T follicular helper cell (primary cell): ENCODE results near the gene SMAD4.
"Not testable (repeated sequence)": the region's sequence is repeated elsewhere in the genome, so short reads cannot be mapped to it uniquely, and the experiment has no call there.

Experiments
- DNase-seq: peaks from one replicate; pipeline ENCODE4 v3.0.0-alpha.2; 2020; ENCODE audit warnings: low read depth

The SMAD4 gene

DNA sequence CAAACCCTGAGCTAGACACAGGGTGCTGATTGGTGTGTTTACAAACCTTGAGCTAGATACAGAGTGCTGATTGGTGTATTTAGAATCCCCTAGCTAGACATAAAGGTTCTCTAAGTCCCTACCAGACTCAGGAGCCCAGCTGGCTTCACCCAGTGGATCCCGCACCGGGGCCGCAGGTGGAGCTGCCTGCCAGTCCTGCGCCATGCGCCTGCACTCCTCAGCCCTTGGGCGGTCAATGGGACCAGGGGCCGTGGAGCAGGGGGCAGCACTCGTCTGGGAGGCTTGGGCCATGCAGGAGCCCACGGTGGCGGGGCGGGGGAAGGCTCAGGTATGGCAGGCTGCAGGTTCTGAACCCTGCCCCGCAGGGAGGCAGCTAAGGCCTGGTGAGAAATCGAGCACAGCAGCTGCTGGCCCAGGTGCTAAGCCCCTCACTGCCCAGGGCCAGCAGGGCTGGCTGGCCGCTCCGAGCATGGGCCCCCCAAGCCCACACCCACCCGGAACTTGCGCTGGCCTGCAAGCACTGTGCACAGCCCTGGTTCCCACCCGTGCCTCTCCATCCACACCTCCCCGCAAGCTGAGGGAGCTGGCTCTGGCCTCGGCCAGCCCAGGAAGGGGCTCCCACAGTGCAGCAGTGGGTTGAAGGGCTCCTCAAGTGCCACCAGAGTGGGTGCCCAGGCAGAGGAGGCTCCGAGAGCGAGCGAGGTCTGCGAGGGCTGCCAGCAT is 81.8 kb downstream of the SMAD4 start:
- not testable (repeated sequence) for DNase-seq

DNA sequence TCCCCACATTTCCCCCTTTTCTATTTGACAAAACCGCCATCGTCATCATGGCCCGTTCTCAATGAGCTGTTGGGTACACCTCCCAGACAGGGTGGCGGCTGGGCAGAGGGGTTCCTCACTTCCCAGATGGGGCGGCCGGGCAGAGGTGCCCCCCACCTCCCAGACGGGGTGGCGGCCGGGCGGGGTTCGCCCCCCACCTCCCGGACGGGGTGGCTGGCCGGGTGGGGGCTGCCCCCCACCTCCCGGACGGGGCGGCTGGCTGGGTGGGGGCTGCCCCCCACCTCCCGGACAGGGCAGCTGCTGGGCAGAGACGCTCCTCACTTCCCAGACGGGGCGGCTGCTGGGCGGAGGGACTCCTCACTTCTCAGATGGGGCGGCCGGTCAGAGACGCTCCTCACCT is 87.0 kb downstream of the SMAD4 start:
- not testable (repeated sequence) for DNase-seq

DNA sequence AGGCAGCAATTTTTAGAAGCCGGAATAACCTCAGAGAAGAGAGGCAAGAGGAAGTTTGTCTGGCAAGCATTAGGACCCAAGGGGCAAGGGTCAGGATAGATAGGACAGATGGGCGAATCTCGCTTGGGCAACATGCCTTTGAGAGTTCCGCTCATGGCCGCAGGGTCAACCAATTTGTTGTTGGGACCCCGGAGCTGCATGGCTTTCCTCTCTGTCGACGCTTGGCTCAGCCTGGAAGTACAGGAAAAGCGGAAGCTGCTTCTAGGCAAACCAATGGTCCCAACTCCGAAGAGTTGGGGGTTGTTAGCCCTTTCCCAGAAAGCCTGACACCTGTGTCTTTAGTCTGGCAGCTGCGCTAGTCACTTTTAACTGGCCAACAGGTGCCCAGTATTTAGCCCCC is 89.5 kb downstream of the SMAD4 start:
- DNase-seq = not testable (repeated sequence)

DNA sequence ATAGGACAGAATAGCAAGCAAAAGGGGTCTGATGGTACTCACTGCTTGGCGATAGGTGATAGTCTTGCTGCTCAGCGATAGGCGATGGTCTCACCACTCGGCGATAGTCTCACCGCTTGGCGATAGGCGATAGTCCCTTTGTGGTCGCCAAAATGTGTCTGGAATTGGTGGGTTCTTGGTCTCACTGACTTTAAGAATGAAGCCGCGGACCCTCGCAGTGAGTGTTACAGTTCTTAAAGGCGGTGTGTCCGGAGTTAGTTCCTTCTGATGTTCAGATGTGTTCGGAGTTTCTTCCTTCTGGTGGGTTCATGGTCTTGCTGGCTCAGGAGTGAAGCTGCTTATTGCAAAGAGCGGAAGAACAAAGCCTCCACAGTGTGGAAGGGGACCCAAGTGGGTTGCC is 90.0 kb downstream of the SMAD4 start:
- DNase-seq = not testable (repeated sequence)

DNA sequence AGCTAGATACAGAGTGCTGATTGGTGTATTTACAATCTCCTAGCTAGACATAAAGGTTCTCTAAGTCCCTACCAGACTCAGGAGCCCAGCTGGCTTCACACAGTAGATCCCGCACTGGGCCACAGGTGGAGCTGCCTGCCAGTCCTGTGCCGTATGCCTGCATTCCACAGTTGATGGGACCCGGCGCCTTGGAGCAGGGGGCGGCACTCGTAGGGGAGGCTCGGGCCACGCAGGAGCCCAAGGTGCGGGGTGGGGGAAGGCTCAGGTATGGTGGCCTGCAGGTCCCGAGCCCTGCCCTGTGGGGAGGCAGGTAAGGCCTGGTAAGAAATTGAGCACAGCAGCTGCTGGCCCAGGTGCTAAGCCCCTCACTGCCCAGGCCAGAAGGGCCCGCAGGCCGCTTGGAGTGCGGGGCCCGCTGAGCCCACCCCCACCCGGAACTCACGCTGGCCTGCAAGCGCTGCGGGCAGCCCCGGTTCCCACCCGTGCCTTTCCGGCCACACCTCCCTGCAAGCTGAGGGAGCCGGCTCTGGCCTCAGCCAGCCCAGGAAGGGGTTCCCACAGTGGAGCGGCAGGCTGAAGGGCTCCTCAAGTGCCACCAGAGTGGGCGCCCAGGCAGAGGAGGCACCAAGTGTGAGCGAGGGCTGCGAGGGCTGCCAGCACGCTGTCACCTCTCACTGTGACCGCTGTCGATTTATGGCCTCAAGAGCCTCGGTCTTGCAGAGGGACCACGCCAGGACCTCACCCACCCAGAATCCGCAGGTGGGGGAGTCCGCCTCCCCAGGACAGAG is 91.0 kb downstream of the SMAD4 start:
- no peak for DNase-seq

DNA sequence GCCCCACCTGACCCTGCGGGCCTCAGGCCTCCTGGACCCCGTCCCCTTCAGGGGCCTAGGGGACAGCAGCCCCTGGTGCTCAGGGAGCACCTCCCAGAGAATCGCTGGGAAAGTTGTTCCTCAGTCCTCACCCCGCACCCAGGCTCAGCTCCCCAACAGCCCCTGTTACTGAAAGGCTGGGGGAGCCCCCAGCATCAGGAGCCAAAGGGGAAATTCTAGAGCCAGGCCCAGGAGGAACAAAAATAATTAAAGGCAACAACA is 91.5 kb downstream of the SMAD4 start:
- no peak for DNase-seq

DNA sequence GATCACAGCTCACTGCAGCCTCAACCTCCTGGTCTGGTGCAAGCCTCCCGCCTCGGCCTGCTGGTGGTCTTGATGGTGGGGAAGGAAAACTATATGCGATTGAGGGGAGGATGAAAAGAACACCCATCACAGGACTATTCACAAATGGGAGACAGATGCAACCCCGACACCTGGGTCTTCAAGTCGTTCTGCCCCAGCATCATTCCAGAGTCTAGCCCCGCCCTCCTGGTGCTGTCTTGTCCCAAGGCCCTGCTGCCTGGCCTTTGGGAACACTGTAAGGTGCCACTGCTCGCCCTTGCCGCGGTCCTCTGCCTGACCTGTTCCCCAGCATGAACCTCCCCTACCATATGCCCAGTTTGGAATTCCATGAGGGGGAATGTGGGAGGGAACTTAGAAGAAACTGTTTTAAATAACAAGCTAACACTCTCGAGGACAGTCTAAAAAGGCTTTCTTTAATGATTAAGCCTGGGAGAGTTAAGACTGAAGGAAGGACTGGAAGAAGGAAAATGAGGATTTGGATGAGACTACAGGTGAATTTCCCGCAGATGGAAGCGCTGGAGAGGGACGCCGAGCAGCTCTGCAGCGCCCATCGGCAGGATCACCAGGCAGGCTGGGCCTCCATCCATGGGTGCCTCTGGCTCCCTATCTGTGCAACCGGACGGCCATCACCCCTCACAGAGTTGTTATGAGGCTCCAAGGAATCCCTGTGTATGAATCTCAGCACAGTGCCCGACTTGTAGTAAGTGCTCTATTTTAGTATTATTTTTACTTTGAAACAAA is 92.4 kb downstream of the SMAD4 start:
- DNase-seq = no peak

DNA sequence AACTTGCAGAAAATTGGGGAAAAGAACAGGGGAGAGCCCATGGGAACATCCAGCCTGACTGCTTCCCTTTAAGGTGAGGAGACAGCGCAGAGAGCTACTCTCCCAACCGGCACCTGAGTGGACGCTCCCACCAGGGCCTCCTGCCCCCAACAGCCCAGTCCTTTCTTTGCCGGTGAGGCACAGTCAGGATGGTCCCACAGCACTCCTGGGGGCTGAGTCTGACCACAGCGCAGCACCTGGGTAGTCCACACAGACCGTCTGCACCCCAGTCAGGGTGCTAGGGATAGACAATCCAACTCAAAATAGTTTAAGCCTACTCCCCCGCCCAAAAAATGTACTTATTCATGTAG is 93.0 kb downstream of the SMAD4 start:
- DNase-seq = no peak

DNA sequence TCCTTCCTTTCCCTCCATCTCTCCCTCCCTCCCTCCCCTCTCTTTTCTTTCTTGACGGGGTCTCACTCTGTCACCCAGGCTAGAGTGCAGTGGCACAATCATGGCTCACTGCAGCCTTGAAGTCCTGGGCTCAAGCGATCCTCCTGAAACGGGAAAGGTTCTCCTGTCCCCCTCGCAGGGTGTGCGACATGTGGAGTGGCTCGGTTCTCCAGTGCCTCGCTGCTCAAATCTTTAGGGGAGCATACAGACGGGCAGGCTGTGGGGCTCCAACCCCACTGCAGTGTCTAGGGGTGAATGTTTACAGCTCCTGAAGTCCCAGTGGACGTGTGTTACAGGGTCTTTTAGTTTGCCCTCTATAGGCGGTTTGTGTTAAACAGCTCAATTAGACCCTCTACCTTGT is 93.5 kb downstream of the SMAD4 start:
- no peak for DNase-seq

DNA sequence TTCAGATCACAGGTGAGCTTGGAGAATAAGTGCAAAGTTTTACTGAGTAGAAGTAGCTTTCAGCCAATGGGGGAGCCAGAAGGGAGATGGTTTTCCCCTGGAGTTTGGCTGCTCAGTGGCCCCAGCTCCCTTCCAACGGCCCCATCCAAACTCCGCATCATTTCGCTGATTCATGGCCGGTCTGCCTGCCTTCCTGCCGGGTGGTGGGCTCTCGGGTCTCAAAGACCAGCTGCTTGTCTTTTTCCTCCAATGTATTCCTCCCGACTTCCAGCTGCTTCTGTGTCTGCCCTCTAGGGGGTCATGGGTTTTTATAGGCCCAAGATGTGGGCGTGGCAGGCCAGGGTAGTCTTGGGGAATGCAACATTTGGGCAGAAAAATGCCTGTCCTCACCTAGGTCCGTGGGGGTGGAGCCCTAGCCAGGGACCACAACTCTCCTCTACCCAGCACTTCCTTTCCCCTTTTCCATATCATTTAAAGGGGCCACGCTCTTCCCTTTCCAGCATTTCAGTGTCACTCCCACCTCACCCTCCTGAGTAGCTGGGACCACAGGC is 94.0 kb downstream of the SMAD4 start:
- DNase-seq = no peak

DNA sequence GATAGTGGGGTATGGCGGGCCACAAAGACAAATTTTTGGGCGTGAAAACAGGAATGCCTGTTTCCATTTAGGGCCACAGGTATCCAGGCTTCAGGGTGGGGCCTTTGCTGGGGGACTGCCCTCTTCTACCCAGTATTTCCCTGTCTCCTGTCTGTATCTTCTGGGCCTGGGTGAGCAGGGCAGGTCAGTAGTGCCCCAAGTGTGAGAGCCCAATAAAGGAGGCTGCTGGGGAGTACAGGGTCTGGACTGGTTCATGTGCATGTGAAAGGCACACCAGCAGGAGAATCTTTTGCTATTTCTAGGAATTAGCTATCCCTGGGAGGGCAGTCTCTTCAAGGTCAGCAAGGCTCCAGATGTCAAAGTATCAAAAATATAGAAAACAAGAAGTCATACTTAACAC is 96.0 kb downstream of the SMAD4 start:
- no peak for DNase-seq

DNA sequence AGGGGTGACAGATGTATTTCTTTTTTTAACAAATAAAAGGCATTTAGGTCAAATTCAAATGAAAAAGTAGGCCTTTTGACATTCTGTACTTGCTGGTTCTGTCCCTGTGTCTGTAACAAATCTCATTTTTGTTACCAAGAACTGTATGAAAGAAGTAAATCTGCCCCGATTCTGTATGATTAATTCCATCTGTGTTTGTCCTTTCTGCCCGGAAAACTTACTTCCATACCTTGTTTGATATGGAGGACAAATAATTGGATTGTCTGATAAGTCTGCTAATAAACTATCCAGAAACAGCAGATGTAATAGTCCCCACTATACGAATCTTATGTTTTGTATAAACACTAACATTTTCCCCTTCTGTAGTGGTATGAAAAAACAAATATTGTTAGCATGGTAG is 97.7 kb downstream of the SMAD4 start:
- no peak for DNase-seq

DNA sequence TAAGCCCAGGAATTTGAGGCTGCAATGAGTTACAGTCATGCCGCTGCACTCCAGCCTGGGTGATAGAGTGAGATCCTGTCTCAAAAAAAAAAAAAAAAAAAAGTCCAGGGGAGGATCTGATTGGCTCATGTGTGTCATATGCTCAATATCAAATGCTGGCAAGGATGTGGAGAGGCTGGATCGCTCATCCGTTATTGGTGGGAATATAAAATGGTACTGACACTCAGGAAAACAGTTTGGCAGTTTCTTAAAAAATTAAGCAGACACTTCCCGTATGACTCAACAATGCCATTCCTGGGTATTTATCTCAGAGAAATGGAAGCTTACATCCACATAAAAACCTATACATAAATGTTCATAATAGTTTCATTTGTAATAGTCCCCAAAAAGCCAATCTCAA is 98.5 kb downstream of the SMAD4 start:
- no peak for DNase-seq

DNA sequence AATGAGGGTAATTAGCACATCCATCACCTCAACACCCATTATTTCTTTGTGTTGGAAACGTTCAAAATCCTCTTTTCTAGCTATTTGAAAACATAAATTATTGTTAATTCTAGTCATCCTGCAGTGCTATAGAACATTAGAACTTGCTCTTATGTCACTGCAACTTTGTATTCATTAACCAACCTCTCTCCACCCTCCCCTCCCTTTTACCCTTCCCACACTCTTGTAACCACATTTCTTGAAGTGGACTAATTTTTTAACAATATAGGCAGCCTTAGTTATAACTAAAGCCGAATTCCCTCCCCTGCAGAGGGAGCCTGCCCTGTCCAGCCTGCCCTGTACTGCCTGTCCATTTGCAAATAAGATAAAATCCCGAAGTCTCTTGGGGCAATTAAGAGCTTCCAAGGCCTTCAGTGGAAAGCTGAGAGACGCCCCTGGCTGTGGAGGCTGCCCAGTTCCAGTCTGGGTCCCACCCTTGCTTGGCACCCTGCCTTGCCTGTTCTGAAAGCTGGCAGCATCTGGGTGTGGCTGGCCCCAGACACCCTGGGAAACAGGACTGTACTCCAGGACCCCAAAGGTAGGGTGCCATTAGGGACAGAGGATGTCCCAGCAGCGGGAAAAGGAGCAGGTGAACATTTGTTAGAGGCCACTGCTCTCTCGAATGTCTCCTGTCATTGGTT is 102.4 kb downstream of the SMAD4 start:
- no peak for DNase-seq

DNA sequence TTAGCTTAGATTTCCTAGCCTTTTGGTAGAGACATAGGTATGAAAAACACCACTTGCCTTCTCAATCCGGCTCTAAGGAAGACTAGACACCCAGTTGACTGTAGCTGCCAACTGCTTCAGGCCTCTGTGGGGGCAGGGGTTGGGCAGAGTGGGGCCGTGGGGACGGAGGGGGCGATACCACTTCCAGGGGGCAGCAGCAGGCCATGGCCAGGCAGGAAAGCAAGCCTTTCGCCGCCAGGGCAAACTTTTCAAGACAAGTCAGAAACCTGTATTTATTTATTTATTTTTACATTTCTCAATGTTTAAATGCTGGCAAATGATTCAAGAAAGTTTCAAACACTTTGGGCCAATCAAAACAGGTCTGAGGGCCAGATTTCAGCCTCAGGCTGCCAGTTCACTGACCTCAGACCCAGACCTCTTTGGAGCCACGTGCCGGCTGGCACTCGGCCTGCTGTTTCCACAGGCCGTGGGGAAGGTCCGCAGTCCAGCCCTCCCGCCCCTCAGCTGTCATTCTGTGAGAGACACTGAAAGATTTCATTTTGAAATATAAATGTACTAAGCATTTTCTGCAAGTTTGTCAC is 103.7 kb downstream of the SMAD4 start:
- no peak for DNase-seq
